ENCODE measurements around the gene PCID2.

GRCh38 chr13:113145911-113146598 is 62.4 kb downstream of the PCID2 start:
- TF ChIP-seq CTCF (IDR thresholded peaks at IDR 0.05) (no peak), POLR2AphosphoS5 (IDR thresholded peaks at IDR 0.05; ENCODE audit: low read depth, low read length) (no peak), REST (IDR thresholded peaks at IDR 0.05; ENCODE audit: insufficient read depth in 1 of 2, low read depth in 2 of 2, low read length in 1 of 2) (no peak)
